ENCODE results near the gene PRELP.

Gene PRELP

GRCh38 chr1:203476216-203476814 lies 709 bp downstream of the PRELP start:
- DNase-seq (ENCODE audit: insufficient read length, low spot score): no peak
- no peak for FAIRE-seq

DNA sequence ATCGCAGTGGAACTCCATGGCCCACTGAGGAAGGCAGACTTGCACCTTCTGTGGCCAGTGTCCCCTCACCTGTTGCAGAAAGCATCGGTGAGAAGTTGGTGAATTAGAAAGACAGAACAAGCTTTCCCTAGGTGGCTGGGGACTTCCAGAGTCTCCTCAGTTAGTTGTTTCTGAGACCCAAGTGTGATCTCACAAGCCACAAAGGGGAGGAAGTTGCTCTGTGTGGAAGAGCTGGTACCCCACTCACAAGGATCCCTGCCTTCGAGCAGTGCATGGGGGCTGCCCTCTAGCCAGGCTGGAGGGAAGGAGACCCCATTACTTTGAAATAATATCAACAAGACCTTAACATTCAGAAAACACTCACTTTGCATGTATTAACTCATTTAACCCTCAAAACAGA lies 2.1 kb downstream of the PRELP start:
- FAIRE-seq (no peak), DNase-seq (ENCODE audit: insufficient read length, low spot score) (no peak)

DNA sequence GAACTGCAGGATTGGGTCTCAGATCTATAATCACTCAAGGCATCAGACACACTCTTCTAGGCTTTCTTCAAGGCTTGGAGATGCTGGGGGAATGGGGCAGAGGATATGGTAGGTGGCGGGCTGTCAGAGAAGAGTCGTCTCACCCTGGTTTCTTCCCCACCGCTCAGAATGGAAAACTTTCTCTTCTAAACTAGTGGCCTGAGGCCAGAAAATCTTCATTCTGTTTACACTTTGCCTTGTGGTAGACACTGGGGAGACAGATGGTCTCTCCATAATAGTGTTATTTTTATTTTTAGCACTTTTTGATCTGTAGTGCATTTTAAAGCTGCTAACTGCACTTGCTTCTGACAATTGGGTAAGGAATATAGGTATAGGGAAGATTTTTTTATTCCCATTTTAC lies 2.6 kb downstream of the PRELP start:
- FAIRE-seq: no peak
- DNase-seq (ENCODE audit: insufficient read length, low spot score): no peak

DNA sequence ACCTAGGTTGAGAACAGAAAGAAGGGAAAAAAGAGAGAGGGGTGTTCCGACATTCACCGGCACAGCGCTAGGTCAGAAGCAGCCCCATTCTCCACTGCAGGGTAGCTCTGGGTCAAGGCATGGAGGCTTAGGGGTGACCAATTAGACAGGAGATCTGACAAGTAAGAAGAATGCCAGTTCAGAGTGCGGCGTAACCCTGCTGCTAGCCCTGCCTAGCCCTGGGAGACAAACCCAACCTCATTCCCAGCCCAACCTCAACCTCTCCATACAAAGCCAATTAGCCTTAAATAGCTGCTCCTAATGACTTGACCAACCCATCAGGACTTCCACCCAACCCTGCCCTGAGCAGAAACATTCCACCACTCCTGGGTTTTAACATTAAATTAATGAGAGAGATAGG lies 3.4 kb downstream of the PRELP start:
- DNase-seq (ENCODE audit: insufficient read length, low spot score): no peak
- FAIRE-seq: no peak

GRCh38 chr1:203479646-203480045 lies 4.0 kb downstream of the PRELP start:
- FAIRE-seq (no peak), DNase-seq (ENCODE audit: insufficient read length, low spot score) (no peak)

DNA sequence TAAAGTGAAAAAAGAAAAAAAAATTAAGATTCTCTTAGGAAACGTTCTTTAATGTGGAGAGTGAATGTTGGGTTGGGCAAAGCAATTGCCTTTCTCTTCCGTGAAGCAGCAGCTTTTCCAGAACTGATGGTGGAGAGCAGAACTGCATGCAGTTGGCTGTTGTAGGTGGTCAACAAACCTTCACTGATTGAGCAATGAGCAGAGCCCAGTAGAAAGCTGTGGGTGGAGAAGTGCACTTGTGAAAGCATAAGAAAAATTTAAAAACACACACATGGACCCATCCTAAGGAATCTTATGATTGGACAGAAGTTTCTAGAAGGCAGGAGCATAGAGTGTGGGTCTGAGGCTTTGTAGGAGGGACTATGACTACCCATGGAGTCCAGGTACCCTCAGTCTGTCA lies 4.5 kb downstream of the PRELP start:
- DNase-seq (ENCODE audit: insufficient read length, low spot score) (no peak), FAIRE-seq (no peak)

GRCh38 chr1:203480525-203481084 lies 5.0 kb downstream of the PRELP start:
- FAIRE-seq (no peak), DNase-seq (ENCODE audit: insufficient read length, low spot score) (no peak)

DNA sequence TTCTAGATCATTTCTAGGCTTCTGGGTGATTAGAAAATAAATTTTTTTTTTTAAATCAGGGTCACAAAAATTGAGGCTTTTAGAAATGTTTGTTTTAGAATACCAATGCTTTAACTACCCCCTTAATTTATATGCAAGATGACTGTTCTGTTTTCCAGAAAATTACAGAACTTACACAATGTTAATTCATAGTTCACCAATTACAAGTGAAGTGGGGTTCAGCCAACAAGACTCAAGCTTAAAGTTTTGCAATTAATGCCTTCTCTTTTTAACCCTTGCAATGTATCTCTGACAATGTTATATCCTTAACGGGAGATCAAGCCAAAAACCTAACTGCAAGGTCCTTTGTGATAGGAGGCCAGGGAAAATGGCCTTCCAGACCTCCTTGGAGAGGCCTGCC lies 5.6 kb downstream of the PRELP start:
- FAIRE-seq (no peak), DNase-seq (ENCODE audit: insufficient read length, low spot score) (no peak)

DNA sequence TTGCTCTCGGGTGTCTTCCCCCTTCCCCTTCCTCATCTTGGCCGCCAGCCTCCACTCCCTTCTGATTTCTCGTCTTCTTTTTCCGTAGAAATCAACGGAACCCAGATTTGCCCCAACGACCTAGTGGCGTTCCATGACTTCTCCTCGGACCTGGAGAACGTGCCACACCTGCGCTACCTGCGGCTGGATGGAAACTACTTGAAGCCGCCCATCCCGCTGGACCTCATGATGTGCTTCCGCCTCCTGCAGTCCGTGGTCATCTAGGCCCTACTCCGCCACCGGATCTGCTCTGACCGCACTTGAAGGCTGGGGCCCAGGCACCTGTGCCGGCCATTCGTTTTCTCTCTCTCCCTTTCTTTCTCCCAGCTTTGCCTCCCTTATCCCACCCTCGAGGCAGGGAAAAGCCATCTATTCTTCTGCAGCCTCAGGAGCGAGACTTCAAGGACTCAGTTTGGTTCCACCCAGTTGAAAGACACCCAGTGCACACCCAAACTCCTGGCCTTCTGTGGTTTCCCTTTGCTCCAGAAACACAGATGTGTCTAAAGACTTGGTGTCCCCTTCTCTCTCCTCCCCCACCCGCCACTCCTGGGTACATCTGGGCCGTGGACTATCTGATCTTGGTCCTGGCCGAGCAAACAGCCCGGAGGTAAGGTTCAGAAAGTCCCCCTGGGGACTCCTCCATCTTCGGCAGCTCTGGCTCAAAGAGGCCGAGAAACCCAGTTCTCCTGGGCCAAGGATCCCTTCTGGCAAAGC lies 11.2 kb downstream of the PRELP start:
- DNase-seq (ENCODE audit: insufficient read length, low spot score) (no peak), FAIRE-seq (no peak)

GRCh38 chr1:203488539-203488938 lies 12.9 kb downstream of the PRELP start:
- FAIRE-seq (no peak), DNase-seq (ENCODE audit: insufficient read length, low spot score) (no peak)

DNA sequence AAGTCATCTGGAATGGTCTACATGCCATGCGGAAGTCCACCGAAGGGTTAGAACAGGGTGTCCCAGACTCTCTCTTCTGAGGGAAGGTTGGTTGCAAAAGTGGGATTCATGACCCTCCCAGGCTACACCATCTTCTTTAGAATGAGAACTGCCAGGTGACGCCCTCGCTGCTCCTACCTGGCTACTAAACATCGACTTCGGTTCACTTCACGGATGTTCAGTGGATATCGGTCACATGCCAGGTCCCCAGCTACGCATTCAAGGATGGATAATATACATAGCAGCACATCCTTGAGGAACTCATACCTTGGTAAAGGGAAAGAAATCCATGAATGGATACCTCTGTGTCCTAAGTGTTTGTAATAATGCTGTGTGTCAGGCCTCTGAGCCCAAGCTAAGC lies 15.0 kb downstream of the PRELP start:
- FAIRE-seq: no peak
- DNase-seq (ENCODE audit: insufficient read length, low spot score): no peak

DNA sequence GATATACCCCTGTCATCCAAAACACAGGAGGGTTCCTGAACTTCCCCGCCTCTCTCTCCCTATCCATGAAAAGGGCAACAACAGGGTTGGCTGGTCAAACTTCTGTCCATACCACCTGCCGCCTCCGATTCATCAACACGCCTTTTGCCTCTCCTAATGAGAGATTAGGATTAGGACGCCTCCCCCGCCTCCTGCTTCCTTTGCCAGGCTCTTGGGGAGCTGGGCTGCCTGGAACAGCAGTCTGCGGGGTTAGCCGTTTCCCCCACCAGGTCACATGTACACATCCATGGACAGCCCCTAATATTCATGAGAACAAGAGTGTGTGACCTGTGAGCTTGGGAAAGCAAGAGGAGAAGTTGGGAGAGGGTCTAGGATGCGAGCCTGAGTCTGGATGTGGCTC lies 16.1 kb downstream of the PRELP start:
- no peak for FAIRE-seq

DNA sequence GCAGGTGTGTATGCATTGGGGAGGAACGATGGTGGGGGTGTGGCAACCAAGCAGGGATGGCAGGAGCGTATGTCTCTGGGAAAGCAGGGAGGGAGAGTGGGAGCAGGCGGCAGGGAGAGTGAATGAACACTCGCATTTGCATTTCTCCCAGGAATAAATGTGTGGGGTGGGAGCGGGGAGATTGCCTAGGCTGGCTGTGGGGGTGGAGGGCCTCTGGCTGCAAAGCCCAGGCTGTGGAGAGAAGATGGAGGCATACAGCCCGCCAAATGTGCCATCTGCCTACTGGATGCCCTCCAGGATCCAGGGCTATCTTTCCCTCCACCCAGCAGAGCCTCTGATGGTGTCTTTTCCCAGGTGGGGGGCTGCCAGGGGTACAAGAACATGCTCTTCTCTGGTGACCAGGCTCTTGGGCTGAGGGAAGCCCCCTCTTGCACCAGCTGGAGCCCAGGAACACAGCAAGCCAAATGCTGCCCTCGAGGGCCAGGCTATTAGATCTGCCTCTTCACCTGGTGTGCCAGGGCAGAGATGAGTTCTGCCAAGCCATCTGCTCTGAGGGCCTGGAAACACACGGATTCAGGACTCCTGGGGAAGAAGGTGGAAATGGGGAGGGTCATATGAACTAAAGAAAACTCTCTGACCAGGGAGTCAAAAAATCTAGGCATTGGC lies 16.6 kb downstream of the PRELP start:
- DNase-seq (ENCODE audit: insufficient read length, low spot score) (no peak), FAIRE-seq (no peak)

More for the DNA sequence above, 16.1 kb downstream of the PRELP start:
- no peak for DNase-seq (ENCODE audit: insufficient read length, low spot score)

GRCh38 chr1:203492748-203493130 lies 17.1 kb downstream of the PRELP start:
- FAIRE-seq (no peak), DNase-seq (ENCODE audit: insufficient read length, low spot score) (no peak)

- FAIRE-seq (no peak), DNase-seq (ENCODE audit: insufficient read length, low spot score) (no peak)
These were observed 18.3 kb downstream of the PRELP start, which contains the start of gene OPTC for GRCh38 chr1:203493901-203494300. TSS of gene OPTC (plus strand) at chr1:203494153. CDS start at chr1:203496006, 1,853 bp downstream.

GRCh38 chr1:203495845-203496244 lies 20.2 kb downstream of the PRELP start:
- no peak for FAIRE-seq
- no peak for DNase-seq (ENCODE audit: insufficient read length, low spot score)

- FAIRE-seq (no peak), DNase-seq (ENCODE audit: insufficient read length, low spot score) (no peak)
These were observed 21.7 kb downstream of the PRELP start for GRCh38 chr1:203497269-203497777.

GRCh38 chr1:203499643-203500278 lies 24.2 kb downstream of the PRELP start:
- DNase-seq (ENCODE audit: insufficient read length, low spot score) (no peak), FAIRE-seq (no peak)

DNA sequence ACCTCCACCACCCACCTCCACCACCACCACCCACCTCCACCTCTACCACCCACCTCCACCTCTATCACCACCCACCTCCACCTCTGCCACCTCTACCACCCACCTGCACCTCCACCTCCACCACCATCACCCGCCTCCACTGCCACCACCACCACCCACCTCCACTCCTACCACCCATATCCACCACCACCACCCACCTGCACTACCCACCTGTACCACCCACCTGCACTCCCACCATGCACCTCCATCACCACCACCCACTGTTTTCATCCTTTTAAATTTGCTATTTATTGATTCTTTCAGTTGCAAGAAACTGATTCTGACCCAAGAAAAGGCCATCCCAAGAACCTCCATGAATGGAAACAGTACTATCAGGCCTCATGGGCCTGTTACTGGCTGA lies 24.7 kb downstream of the PRELP start:
- FAIRE-seq: no peak
- no peak for DNase-seq (ENCODE audit: insufficient read length, low spot score)

- DNase-seq (ENCODE audit: insufficient read length, low spot score): no peak
- FAIRE-seq: no peak
These were observed 28.2 kb downstream of the PRELP start for GRCh38 chr1:203503836-203504235.

Measured in GM19239 (cell line).